ENCODE data around the gene NHLRC2. TPM values are rescaled to one million over a fixed set of nuclear protein-coding genes. Genes with fewer than 3 reads are reported as not detected.
"Not testable (repeated sequence)": the region's sequence is repeated elsewhere in the genome, so short reads cannot be mapped to it uniquely, and the experiment has no call there.

NHLRC2 gene
- total RNA-seq, 1 donor from 2014 or later, result 33.2 TPM

DNA sequence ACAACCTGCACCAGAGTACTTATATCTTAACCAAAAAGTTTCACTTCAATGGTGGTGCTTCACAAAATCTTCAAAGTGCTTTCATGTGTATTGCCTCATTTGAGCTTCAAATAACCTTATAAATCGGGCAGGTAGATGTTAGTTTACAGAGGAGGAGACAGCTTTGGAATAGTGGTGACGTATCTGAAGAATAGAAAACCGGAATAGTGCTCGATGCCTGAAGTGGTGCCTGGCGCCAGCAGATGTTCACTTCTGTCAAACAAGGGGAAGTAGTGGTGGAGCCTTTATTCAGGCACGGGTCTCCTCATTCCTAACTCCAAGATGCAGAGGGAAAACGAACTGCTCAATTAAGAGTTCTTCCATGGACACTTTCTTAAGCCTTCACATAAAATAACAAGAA lies 58.1 kb downstream of the NHLRC2 start:
- no peak for DNase-seq

DNA sequence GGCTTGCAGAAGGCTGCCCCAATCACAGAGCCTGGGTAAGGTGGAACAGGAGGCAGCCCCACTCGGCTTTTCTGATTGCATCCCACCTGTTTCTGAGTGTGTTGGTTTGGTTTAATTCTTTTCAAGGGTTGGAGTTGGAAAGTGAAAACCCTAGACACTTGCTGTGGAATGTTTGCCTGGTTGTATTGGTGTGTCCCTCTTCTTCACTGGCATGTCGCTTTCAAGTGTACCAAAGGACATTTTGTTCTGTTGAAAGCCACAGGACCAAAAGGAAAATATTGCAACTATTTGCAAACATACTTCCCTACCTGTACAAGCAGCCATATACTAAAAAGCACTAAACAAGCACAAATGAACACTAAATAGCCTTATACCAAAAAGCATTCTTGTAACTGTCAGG lies 60.5 kb downstream of the NHLRC2 start:
- no peak for DNase-seq

DNA sequence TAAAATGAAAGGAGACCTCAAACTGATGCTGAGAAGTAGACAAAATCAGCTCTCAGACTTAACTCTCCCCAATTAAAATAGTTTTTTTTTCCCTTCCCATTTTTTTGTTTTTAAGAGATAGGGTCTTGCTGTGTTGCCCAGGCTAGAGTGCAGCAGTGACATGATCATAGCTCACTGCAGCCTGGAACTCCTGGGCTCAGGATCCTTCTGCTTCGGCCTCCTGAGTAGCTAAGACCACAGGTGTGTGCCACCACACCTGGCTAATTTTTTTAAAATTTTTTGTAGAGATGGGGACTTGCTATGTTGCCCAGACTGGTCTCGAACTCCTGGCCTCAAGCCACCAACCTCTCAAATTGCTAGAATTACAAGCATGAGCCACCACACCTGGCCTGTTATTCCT lies 61.1 kb downstream of the NHLRC2 start:
- DNase-seq, result no peak

DNA sequence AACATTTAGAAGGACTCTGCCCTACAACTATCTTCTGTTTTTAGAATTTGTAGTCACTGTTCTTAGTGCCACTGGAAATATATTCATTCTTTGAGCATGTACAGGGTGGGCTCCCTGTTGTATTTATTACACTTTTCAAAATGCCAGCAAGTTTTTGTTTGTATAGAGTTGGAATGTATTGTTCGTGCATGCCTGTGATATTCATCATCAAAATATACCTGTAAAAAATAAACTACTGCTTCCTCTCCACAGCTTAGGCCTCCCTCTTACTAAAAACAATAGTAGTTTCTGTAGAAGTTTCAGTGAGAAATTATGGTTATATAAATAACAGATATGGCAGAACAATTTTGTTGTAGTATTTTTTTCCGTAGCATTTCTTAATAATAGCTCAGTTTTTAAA lies 61.6 kb downstream of the NHLRC2 start:
- DNase-seq, result no peak

DNA sequence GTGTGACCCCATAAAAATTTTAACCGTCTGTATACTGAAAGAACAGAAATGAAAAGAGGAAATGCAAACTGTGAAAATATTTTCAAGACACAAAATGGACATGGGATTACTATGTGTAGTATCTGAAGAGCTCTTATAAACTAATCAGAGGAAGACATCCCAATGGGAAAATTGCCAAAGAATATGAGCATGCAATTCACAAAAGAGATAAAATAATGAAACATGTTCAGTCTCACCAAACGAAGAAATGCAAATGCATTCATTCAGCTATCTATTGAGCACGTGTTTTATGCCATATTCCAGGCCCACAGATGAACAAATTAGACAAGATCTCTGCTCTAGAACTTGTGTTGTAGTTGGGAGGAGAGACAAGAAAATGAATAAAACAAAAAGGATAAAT lies 63.2 kb downstream of the NHLRC2 start:
- DNase-seq, result no peak

DNA sequence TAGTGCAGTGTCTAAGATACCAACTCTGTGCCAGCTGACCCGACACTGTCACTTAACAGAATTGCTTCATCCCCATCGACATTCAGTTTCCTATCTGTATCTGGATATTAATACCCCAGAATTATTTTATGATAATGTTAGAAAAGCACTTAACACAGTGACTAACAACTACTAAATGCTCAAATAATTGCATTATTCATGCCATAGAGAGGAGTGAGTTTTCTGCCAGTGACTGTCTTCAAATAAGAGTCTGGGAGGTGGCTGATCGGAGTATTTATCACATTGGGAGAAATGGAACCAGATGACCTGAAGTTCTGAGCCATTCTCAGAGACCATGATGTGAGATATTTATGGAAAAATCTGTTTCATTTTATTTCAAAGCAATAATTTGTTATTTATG lies 65.7 kb downstream of the NHLRC2 start:
- no peak for DNase-seq

DNA sequence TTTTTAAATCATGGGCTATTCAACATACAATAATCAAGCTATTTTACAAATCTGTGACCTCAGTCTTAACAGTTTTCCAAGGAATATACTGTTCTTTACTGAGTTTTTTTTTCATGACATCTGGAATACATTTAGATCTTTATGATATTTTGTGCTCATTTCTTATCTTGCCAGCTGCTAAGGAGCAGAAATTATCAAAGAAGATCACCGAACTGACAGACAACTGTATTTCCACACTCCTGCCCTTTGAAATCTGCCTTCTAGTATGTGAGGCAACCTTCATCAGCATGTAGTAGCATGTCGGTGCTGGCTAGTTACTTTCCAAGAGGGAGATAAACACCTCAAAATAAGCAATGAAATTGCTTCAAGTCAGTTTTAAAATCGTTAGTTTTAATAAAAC lies 66.4 kb downstream of the NHLRC2 start:
- no peak for DNase-seq

DNA sequence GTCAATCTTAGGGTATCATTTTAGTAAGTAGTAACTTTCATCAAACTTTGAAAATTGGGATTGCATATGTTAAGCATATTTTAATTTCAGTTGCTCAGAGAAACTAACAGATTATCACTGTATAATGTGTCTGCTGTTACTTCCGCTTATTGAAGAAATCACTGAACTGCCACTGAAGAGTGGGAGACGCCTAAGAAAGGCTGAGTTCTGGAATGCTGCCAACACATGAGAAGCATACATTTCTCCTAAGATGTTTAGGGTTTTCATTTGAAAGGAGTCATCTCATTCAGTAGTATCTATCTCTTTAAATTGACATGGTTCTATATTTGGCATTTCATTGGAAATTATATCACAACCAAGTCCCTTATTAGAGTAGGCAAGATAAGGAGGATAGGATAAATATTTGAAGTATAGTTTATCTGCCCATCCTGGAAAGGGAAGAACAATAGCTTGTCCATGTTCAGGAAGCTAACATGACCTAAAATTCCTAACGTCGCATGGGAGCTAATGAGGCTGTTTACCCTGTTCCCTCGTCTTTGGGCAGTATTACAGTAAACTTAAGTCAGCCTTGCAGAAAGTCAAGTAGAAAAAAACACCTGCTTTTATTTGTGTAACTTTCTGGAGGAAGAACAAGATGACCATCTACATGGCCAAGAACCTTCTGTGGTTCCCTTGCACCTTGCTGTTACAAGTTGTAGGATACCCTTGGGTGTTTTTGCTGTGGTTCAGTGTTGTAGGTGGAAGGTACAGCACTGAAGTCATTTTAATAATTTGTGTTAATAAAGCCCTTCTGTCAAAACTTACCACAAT lies 67.3 kb downstream of the NHLRC2 start:
- no peak for DNase-seq

DNA sequence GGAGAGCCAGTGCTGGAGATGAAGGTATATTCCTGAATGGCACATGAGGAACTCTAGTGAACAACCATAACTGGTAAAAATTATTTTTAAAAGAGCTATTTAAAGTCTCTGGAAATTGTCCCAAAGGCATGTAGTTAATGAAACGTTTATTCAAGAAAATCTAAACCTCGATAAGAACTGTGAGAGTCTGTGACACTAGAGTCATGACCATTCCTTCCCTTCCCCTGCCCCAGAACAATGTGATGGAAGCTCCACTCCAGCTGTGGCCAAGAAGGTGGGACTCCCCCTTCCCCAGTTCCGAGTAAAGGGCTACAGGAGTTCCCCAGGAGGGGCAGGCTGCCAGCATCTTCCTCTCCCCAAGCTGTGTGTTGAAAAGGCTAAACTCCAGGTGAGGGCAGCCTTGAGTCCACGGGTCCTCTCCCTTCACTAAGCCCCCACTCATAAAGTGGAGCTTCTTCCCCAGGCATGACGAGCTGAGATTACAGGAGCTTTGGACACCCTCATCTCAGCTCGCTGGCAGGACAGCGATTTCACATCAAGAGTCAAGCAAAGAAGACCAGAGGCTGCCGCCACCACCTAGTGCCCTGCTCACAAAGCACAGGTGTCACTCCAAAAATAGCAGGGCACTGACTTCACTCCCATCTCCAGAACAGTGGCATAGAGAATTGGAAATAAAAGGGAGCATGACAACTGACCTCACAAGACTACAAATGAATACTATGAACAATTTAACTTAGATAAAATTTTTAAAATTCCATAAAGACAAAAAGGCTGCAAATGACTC lies 68.5 kb downstream of the NHLRC2 start:
- DNase-seq, result no peak

DNA sequence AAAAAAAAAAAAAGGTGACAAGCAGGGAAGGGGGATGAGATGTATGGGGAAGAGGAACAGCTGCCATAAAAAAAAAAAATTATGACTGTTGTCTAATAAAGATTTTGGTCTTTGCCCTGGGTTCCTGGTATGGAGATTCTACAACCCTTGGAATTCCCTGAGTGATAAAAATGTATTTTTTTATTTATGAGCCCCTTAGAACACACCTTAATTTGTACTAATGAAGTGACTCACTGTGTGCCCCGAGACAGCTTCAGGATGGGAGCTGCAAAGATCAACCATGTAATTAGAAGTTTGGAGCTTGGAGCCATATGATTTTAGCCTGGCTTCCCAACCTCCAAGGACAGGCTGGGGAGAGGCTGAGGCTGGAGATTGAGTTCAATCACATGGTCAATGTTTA lies 69.7 kb downstream of the NHLRC2 start:
- DNase-seq, result no peak

DNA sequence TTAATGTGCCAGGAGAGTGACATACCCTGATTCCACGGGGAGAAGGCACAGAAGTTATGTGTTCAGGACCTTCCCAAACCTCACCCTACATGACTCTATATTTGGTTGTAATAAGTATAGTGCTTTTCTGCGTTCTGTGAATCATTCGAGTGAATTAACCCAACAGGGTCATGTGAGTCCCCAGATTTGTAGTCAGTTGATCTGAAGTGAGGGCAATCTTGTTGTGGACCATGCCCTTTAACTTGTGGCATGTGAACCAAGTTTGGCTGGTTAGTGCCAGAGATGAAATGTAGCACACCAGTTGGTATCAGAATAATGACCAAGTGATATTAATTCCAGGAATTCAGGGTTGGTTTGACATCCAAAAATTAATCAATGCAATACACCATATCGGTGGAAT lies 70.2 kb downstream of the NHLRC2 start:
- DNase-seq, result no peak

DNA sequence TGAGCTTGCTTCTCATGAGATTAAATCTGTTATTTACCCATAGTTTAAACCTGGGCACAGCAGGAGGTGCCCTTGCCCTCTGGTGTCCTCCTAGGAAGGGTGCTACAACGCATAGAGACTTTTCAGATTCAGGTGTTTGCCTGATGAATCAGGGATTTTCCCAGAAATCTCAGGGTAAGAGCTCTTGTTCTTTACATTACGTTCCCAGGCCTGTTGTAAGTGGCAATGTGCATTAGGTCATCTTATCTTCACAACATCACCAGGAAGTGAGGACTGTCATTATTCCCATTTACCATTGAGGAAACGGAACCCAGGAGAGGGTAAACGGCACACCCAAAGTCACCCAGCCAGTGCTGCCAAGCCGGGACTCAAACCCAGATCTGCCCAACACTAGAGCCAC lies 73.0 kb downstream of the NHLRC2 start:
- DNase-seq, result no peak

DNA sequence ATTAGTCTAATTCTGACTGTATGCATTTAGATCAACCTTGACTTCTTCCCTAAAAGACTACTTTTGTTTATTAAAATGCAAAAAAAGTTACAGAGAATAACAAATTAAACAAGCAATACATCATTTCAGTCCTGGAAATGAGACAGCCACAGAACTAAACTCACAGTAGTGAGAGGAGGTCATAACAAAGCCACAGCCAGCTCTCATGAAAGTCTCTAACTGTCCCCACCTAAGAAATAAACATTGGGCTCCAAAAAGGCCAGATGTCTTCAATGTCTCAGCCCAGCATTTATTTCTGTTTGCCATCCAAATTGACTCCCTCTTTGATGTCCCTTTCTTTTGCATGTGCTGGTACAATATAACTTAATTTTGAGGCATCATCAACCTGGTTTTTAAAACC lies 74.4 kb downstream of the NHLRC2 start:
- DNase-seq, result no peak

DNA sequence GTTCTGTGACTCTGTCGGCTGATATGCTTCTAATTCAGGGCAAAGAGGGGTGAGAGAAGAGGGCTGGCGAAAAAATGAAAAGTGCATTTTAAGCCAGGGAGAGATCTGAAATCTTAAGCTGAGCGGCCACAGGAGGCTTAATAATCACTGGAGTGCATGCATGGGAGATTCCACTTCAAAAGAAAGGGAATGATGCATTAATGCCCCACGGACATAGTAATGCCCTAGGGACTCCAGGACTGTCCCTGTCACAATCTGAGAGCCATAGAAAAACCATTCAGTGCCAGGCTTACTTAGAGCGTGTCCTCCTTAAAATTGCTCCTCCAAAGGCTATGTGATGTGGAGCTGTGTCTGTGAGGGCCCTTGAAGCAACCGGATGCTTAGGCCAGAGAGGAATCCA lies 75.1 kb downstream of the NHLRC2 start:
- no peak for DNase-seq

DNA sequence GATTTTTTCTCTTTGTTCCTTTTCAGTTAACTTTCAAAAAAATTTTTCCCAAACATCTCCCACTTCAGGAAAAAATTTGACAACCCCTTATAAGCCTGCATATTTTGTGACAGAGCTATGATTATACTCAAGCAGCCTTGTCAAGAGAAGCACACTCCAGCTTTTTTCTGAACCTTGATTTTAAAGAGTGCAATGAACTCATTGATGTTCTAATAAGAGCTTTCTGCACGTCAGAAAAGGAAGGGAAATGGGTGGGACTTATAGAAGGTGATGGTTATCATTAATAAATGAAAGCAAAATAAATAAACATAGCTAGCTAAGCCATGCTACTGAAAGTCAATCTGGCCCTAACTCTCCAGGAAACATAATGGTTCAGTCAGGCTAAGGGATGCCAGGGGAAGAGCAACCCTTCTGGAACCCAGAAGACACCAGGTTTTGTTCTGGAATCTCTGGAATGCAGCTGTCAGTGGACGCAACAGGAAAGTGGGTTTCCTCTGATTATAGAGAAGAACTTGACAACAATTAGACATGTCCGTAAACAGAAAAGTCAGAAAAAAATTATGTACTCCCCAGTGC lies 76.1 kb downstream of the NHLRC2 start:
- DNase-seq, result no peak

DNA sequence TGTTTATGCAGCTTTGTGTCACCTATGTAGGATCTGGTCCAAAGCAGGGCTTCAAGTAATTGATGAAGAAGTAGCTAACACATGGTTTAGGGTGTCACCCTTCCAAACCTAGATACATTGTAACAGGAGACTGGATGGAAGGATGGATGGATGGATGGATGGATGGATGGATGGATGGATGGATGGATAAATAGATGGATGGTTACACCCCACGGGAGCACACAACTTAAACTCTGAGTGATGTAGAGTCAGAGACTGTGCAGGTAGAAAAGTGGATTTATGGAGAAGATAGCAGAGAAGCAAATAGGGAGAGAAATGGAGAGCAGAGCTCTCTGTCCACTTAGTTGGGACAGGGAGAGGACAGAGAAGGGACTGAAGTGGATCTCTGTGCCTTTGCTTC lies 78.4 kb downstream of the NHLRC2 start:
- DNase-seq, result no peak

DNA sequence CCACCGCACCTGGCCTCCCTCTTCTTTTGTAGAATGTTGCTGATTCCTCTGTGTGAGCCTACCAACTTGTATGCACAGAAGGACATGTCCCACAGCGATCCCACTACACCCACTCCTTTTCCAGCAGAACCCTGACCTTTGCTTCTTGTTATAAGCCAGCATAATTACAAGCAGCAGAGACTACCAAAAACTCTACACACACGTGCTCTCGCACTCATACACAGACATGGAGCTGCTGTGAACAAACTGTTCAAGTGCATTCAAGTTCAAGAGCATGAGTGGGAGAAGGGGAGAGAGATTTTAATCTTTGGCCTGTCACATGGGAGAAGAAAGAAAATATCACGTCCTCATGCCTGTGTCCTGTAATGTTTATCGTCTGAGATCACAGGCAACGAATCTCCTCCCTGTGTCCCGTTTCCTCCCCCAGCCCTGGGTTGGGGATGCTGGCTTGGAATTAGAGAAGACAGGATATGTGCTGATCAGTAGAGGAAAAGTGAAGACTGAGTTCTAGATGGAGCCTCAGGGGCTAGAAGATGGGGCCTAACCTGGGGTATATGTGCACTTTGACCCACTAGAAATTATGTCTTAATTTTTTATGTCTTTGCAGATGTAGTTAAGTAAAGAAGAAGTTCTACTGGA lies 79.6 kb downstream of the NHLRC2 start:
- DNase-seq, result no peak

DNA sequence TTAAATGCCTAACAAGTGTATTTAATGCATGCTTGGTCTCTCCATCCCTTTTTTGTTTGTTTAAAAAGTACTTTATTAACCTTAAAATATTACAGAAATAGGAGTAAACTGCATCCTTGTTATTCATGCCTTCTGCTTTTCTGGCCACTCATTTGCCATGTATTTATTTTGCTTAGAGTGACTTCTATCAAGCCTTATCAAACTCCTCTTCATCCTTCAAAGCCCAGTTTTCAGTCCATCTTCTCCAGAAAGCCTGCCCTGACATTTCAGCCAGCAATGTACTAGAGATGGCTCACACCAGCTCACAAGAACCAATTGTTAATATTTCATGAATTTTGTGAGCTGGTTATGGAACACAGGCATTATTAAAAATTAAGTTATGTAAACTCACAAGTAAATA lies 82.8 kb downstream of the NHLRC2 start:
- no peak for DNase-seq

DNA sequence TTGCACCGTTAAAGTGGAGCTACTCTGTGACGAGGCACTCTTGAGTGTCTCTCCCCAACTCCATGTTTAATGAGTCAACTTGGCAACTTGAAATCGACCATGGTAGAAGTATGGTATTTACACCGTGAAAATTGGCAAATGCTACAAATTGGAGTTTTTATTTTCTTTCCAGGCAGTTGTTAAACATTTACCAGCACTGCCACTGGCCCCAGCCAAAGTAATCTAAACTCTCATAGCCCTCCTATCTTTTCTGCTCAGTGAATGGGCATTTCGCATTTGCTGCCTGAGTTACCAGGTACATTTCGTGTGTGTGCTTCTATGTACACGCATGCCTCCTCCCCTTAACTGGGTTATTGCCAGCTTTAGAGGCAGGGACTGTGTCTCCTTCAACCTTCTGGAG lies 83.3 kb downstream of the NHLRC2 start:
- no peak for DNase-seq

DNA sequence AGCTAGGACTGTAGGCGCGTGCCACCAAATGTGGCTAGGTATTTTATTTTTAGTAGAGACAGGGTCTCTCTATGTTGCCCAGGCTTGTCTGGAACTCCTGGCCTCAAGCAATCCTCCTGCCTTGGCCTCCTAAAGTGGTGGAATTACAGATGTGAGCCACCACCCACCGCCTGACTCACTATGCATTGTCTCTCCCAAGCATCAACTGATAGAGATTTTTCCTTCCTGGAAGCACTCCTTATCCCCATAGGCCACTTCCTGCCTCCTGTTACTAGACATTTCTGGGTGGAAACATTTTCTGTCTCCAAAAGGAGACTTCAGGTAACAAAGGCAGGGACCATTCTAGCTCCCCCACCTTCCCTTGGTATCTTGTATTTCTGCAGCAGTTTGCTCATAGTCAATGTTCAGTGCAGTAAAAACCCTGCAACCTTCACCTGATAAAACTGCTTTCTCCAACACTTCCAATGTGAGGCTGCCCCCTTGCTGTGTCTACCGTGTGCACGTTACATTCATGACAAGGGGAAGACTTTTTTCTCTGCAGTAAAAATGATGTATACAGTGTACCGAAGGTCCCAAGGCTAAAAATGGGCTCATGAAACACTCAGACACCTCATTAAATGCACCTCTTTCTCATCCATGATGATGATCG lies 84.9 kb downstream of the NHLRC2 start:
- no peak for DNase-seq

DNA sequence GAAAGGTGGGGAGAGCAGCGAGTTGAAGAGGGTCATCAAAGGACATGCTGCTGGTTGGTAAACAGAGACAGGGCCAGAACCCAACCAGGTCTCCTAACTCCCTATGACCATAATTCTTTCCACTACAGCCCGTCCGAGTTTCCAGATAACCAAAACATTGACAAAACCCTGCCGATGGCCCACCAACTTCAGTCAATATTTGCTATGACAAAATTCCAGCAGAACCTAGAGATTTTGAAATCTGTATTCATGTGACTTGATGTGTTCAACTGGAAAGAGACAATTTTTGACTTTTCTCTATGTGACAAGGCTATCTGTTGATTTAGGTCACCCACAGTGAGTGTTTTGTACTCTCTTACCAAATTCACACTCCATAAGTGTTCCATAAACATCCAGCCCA lies 86.7 kb downstream of the NHLRC2 start:
- no peak for DNase-seq

DNA sequence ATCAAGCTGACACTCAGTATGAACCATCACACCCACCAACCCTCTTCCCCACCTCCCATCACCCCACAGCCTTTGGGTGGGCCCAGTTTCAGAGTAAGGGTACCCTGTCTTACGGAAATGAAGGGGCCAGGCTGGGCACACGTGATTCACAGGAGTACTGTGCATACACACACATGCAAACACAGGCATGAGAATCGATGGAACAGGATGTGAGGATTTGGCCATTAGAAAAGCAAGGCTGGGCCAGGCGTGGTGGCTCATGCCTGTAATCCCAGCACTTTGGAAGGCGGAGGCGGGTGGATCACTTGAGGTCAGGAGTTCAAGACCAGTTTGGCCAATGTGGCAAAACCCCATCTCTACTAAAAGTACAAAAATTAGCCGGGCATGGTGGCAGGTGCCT lies 88.7 kb downstream of the NHLRC2 start:
- DNase-seq, result not testable (repeated sequence)

Measured in occipital lobe (tissue), 2 donors.